Activated CD4-positive, alpha-beta T cell treated with anti-CD3 and anti-CD28 coated beads, Interleukin-2, Interleukin-4, amounts not matched to agents 100 ng/mL and 50 ng/mL, durations not matched to agents 16 hours and 8 hours (primary cell): ENCODE data around the gene APOB.

ENCODE experiments used
- DNase-seq: peaks from one replicate; pipeline ENCODE4 v3.0.0-alpha.2; 2020; ENCODE audit warnings: low spot score

APOB gene

GRCh38 chr2:21019000-21019677, 24.7 kb downstream of the APOB start:
- no peak for DNase-seq

- no peak for DNase-seq
These were observed 25.6 kb downstream of the APOB start for GRCh38 chr2:21018290-21018689.

- no peak for DNase-seq
These were observed 26.1 kb downstream of the APOB start for GRCh38 chr2:21017748-21018276.

- DNase-seq, result no peak
These were observed 28.6 kb downstream of the APOB start for GRCh38 chr2:21015281-21015645.

GRCh38 chr2:21014364-21015280, 29.3 kb downstream of the APOB start:
- DNase-seq, result no peak

GRCh38 chr2:21013043-21013816, 30.6 kb downstream of the APOB start:
- no peak for DNase-seq

GRCh38 chr2:21012557-21012937, 31.3 kb downstream of the APOB start:
- no peak for DNase-seq

GRCh38 chr2:21011876-21012556, 31.9 kb downstream of the APOB start:
- DNase-seq, result no peak

GRCh38 chr2:21011453-21011852, 32.4 kb downstream of the APOB start:
- no peak for DNase-seq

GRCh38 chr2:21010813-21011439, 32.9 kb downstream of the APOB start:
- DNase-seq, result no peak

- no peak for DNase-seq
These were observed 34.1 kb downstream of the APOB start for GRCh38 chr2:21009662-21010225.

GRCh38 chr2:21008790-21009661, 34.8 kb downstream of the APOB start:
- no peak for DNase-seq

- no peak for DNase-seq
These were observed 35.7 kb downstream of the APOB start for GRCh38 chr2:21008014-21008789.

- DNase-seq, result no peak
These were observed 36.5 kb downstream of the APOB start for GRCh38 chr2:21007129-21008013.

GRCh38 chr2:21006423-21007128, 37.3 kb downstream of the APOB start:
- no peak for DNase-seq

- no peak for DNase-seq
These were observed 38.0 kb downstream of the APOB start for GRCh38 chr2:21005700-21006422.
